ENCODE data around the gene OR2H2.

OR2H2 gene

GRCh38 chr6:29598172-29598747 lies 13.3 kb downstream of the OR2H2 start:
- Histone ChIP-seq H3K9me3 (replicated peaks; ENCODE audit: insufficient read depth, low read length) (no peaks in the 10 kb centered on the region), H3K9me2 (replicated peaks; ENCODE audit: insufficient read depth, low read length) (no peaks in the 10 kb centered on the region), H3K4me1 (ENCODE audit: low read length) (no peaks in the 10 kb centered on the region), H3K36me3 (replicated peaks; ENCODE audit: insufficient read depth, low read length) (no peaks in the 10 kb centered on the region), H3K4me3 (ENCODE audit: low read length) (no peak overlapping the region), H2AFZ (ENCODE audit: low read length) (no peak overlapping the region), H3K9ac (ENCODE audit: low read length) (no peak overlapping the region), H3K79me2 (ENCODE audit: low read length) (no peaks in the 10 kb centered on the region), H3K27ac (ENCODE audit: low read length) (no peak overlapping the region), H4K20me1 (ENCODE audit: insufficient read depth, low read length) (no peaks in the 10 kb centered on the region), H3F3A (ENCODE audit: insufficient read depth, low read length) (no peaks in the 10 kb centered on the region), H3K27me3 (replicated peaks; ENCODE audit: insufficient read depth, low read length) (no peaks in the 10 kb centered on the region), H3K4me2 (ENCODE audit: low read depth, low read length) (no peak overlapping the region)
- TF ChIP-seq EZH2 (optimal IDR thresholded peaks at IDR 0.05; ENCODE audit: low read depth, low read length) = no peak
- TF ChIP-seq EZH2phosphoT487 (IDR thresholded peaks at IDR 0.05; ENCODE audit: low read length) = no peak
- no peak for TF ChIP-seq CTCF (IDR thresholded peaks at IDR 0.05; ENCODE audit: low read length)
- DNase-seq = no peak

- H3K9me2 ChIP-seq (replicated peaks; ENCODE audit: insufficient read depth, low read length) = no peaks in the 10 kb centered on the region
- H3K9me3 ChIP-seq (replicated peaks; ENCODE audit: insufficient read depth, low read length) = no peaks in the 10 kb centered on the region
- peak; percentile 12 for DNase-seq
- no peaks in the 10 kb centered on the region for H3K4me1 ChIP-seq (ENCODE audit: low read length)
- H3F3A ChIP-seq (ENCODE audit: insufficient read depth, low read length) = no peaks in the 10 kb centered on the region
- no peak for TF ChIP-seq EZH2phosphoT487 (IDR thresholded peaks at IDR 0.05; ENCODE audit: low read length)
- no peaks in the 10 kb centered on the region for H3K79me2 ChIP-seq (ENCODE audit: low read length)
- H3K4me2 ChIP-seq (ENCODE audit: low read depth, low read length) = no peak overlapping the region
- H3K36me3 ChIP-seq (replicated peaks; ENCODE audit: insufficient read depth, low read length) = no peaks in the 10 kb centered on the region
- no peak overlapping the region for H2AFZ ChIP-seq (ENCODE audit: low read length)
- no peaks in the 10 kb centered on the region for H4K20me1 ChIP-seq (ENCODE audit: insufficient read depth, low read length)
- H3K27me3 ChIP-seq (replicated peaks; ENCODE audit: insufficient read depth, low read length) = no peaks in the 10 kb centered on the region
- H3K27ac ChIP-seq (ENCODE audit: low read length) = no peak overlapping the region
- H3K9ac ChIP-seq (ENCODE audit: low read length) = no peak overlapping the region
- no peak overlapping the region for H3K4me3 ChIP-seq (ENCODE audit: low read length)
These were observed 17.8 kb downstream of the OR2H2 start for GRCh38 chr6:29602564-29603361.

GRCh38 chr6:29603456-29603855 lies 18.5 kb downstream of the OR2H2 start:
- H3K4me2 ChIP-seq (ENCODE audit: low read depth, low read length) = no peak overlapping the region
- H2AFZ ChIP-seq (ENCODE audit: low read length) = no peak overlapping the region
- no peaks in the 10 kb centered on the region for H3K79me2 ChIP-seq (ENCODE audit: low read length)
- DNase-seq = no peak
- no peak overlapping the region for H3K9ac ChIP-seq (ENCODE audit: low read length)
- H4K20me1 ChIP-seq (ENCODE audit: insufficient read depth, low read length) = no peaks in the 10 kb centered on the region
- H3K27me3 ChIP-seq (replicated peaks; ENCODE audit: insufficient read depth, low read length) = no peaks in the 10 kb centered on the region
- H3K4me3 ChIP-seq (ENCODE audit: low read length) = no peak overlapping the region
- no peaks in the 10 kb centered on the region for H3K9me3 ChIP-seq (replicated peaks; ENCODE audit: insufficient read depth, low read length)
- H3K27ac ChIP-seq (ENCODE audit: low read length) = no peak overlapping the region
- H3F3A ChIP-seq (ENCODE audit: insufficient read depth, low read length) = no peaks in the 10 kb centered on the region
- no peaks in the 10 kb centered on the region for H3K36me3 ChIP-seq (replicated peaks; ENCODE audit: insufficient read depth, low read length)
- no peaks in the 10 kb centered on the region for H3K4me1 ChIP-seq (ENCODE audit: low read length)
- TF ChIP-seq EZH2phosphoT487 (IDR thresholded peaks at IDR 0.05; ENCODE audit: low read length) = no peak
- no peak for TF ChIP-seq EZH2 (optimal IDR thresholded peaks at IDR 0.05; ENCODE audit: low read depth, low read length)
- no peak for TF ChIP-seq CTCF (IDR thresholded peaks at IDR 0.05; ENCODE audit: low read length)
- no peaks in the 10 kb centered on the region for H3K9me2 ChIP-seq (replicated peaks; ENCODE audit: insufficient read depth, low read length)

GRCh38 chr6:29603930-29604329 lies 19.0 kb downstream of the OR2H2 start:
- H3K27ac ChIP-seq (ENCODE audit: low read length) = no peak overlapping the region
- no peaks in the 10 kb centered on the region for H3K79me2 ChIP-seq (ENCODE audit: low read length)
- no peaks in the 10 kb centered on the region for H3K27me3 ChIP-seq (replicated peaks; ENCODE audit: insufficient read depth, low read length)
- H3K9ac ChIP-seq (ENCODE audit: low read length) = no peak overlapping the region
- no peak for TF ChIP-seq CTCF (IDR thresholded peaks at IDR 0.05; ENCODE audit: low read length)
- no peak for TF ChIP-seq EZH2 (optimal IDR thresholded peaks at IDR 0.05; ENCODE audit: low read depth, low read length)
- no peak for TF ChIP-seq EZH2phosphoT487 (IDR thresholded peaks at IDR 0.05; ENCODE audit: low read length)
- no peak for DNase-seq
- H2AFZ ChIP-seq (ENCODE audit: low read length) = no peak overlapping the region
- no peaks in the 10 kb centered on the region for H3K36me3 ChIP-seq (replicated peaks; ENCODE audit: insufficient read depth, low read length)
- H3K4me1 ChIP-seq (ENCODE audit: low read length) = no peaks in the 10 kb centered on the region
- no peaks in the 10 kb centered on the region for H3F3A ChIP-seq (ENCODE audit: insufficient read depth, low read length)
- H3K9me2 ChIP-seq (replicated peaks; ENCODE audit: insufficient read depth, low read length) = no peaks in the 10 kb centered on the region
- no peak overlapping the region for H3K4me2 ChIP-seq (ENCODE audit: low read depth, low read length)
- H3K9me3 ChIP-seq (replicated peaks; ENCODE audit: insufficient read depth, low read length) = no peaks in the 10 kb centered on the region
- no peaks in the 10 kb centered on the region for H4K20me1 ChIP-seq (ENCODE audit: insufficient read depth, low read length)
- H3K4me3 ChIP-seq (ENCODE audit: low read length) = no peak overlapping the region

Measured in MM.1S (cell line).